H1 (cell line): ENCODE data around the gene FOXN3. TPM values are rescaled to one million over a fixed set of nuclear protein-coding genes. Genes with fewer than 3 reads are reported as not detected.

Source experiments
- CTCF ChIA-PET: fragments of 300-600 bp; sonication (Branson Sonifier 250); formaldehyde crosslinking; loops from one replicate; lab custom pipeline; 2021; ENCODE audit not compliant: partially characterized antibody; lab: Charles Lee
- POLR2A ChIA-PET: fragments of 300-600 bp; sonication (Branson Sonifier 250); formaldehyde crosslinking; loops from one replicate; lab custom pipeline; 2021; ENCODE audit warnings: inconsistent platforms; ENCODE audit not compliant: partially characterized antibody; lab: Charles Lee
- DNase-seq, 2 experiments: peaks; one replicate each; pipeline versions ENCODE4 v3.0.0 to v3.0.0-alpha.2; 2010 to 2022; ENCODE audit warnings: low spot score in 2 of 2, low read depth in 1 of 2, mixed read lengths in 1 of 2
- FAIRE-seq: peaks from 2 replicates; lab custom pipeline; 2011; peaks lifted over from hg19 to GRCh38; lab: Jason Lieb, UNC
- H2AFZ ChIP-seq: 2 replicates; pipeline ENCODE4 v1.8.1; 2012; ENCODE audit warnings: low read length, inconsistent platforms
- H2AK5ac ChIP-seq: 2 replicates; pipeline ENCODE4 v1.6.1; 2013; ENCODE audit warnings: low read depth, low read length
- H2BK120ac ChIP-seq: replicated peaks from 2 replicates; pipeline ENCODE3; 2013; ENCODE audit warnings: low read depth, low read length, inconsistent platforms
- H2BK12ac ChIP-seq: 2 replicates; pipeline ENCODE4 v1.6.1; 2013; ENCODE audit warnings: low read depth, low read length
- H2BK15ac ChIP-seq: 2 replicates; pipeline ENCODE4 v1.6.1; 2013; ENCODE audit warnings: low read length
- H2BK20ac ChIP-seq: 2 replicates; pipeline ENCODE4 v1.6.1; 2013; ENCODE audit warnings: low read length
- H2BK5ac ChIP-seq: 2 replicates; pipeline ENCODE4 v1.6.1; 2013; ENCODE audit warnings: low read depth, low read length
- H3K14ac ChIP-seq: 2 replicates; pipeline ENCODE4 v1.6.1; 2013; ENCODE audit warnings: inconsistent platforms; ENCODE audit not compliant: insufficient read length
- H3K18ac ChIP-seq: 2 replicates; pipeline ENCODE4 v1.6.1; 2013; ENCODE audit warnings: low read length; ENCODE audit errors: extremely low read depth
- H3K23ac ChIP-seq: 2 replicates; pipeline ENCODE4 v1.6.1; 2013; ENCODE audit warnings: inconsistent platforms; ENCODE audit not compliant: insufficient read length
- H3K23me2 ChIP-seq: 2 replicates; pipeline ENCODE4 v1.6.1; 2013; ENCODE audit warnings: low read depth, low read length
- H3K27ac ChIP-seq: 2 replicates; pipeline ENCODE4 v1.6.1; 2011; ENCODE audit warnings: low read depth, low read length, inconsistent platforms
- H3K27me3 ChIP-seq, 4 experiments: replicated peaks in 1 of 4; 1 replicate in 1 of 4; 2 replicates in 3 of 4; pipeline versions ENCODE4 v1.6.1 to v1.8.1; 2011 to 2013; ENCODE audit warnings: low read length in 3 of 4, mild to moderate bottlenecking in 3 of 4, inconsistent platforms in 2 of 4, mixed read lengths in 2 of 4, moderate library complexity in 1 of 4; ENCODE audit not compliant: control insufficient read depth in 3 of 4, insufficient read depth in 3 of 4; ENCODE audit errors: extremely low read depth in 1 of 4
- H3K36me3 ChIP-seq, 4 experiments: 2 replicates each; pipeline versions ENCODE4 v1.6.1 to v1.8.1; 2011 to 2013; ENCODE audit warnings: mild to moderate bottlenecking in 4 of 4, low read length in 3 of 4, moderate library complexity in 2 of 4, control low read depth in 1 of 4, inconsistent platforms in 1 of 4; ENCODE audit not compliant: insufficient read depth in 4 of 4, control insufficient read depth in 2 of 4
- H3K4ac ChIP-seq: replicated peaks from 2 replicates; pipeline ENCODE3; 2013; ENCODE audit warnings: low read length, low read depth, mixed read lengths, inconsistent platforms; ENCODE audit not compliant: insufficient read length
- H3K4me1 ChIP-seq, 4 experiments: replicated peaks in 1 of 4; 1 replicate in 1 of 4; 2 replicates in 3 of 4; pipeline versions ENCODE4 v1.6.1 to v1.8.1; 2011 to 2013; ENCODE audit warnings: low read length in 3 of 4, inconsistent platforms in 2 of 4, mixed read lengths in 1 of 4; ENCODE audit not compliant: insufficient read depth in 4 of 4, control insufficient read depth in 3 of 4
- H3K4me2 ChIP-seq, 2 experiments: 2 replicates each; pipeline versions ENCODE4 v1.6.1 to v1.8.1; 2011 to 2013; ENCODE audit warnings: low read depth in 2 of 2, low read length in 2 of 2, control low read depth in 1 of 2, inconsistent platforms in 1 of 2, mild to moderate bottlenecking in 1 of 2; ENCODE audit not compliant: insufficient read depth in 1 of 2
- H3K4me3 ChIP-seq, 4 experiments: fragments of 200-600, 300-600 bp in 1 of 4; sonication (generic), shearing (Covaris generic), sonication (Bioruptor Twin) in 1 of 4; 2 replicates each; pipeline versions ENCODE4 v1.5.1 to v1.8.1; 2011 to 2016; ENCODE audit warnings: low read length in 4 of 4, low read depth in 3 of 4, control low read depth in 2 of 4, inconsistent platforms in 2 of 4, mild to moderate bottlenecking in 2 of 4, mixed read lengths in 1 of 4, moderate library complexity in 1 of 4; ENCODE audit not compliant: insufficient read depth in 2 of 4; ENCODE audit errors: extremely low read depth in 1 of 4
- H3K56ac ChIP-seq: replicated peaks from 2 replicates; pipeline ENCODE3; 2013; ENCODE audit warnings: low read depth, mild to moderate bottlenecking, mixed read lengths, low read length, inconsistent platforms; ENCODE audit not compliant: insufficient read length
- H3K79me1 ChIP-seq: 2 replicates; pipeline ENCODE4 v1.6.1; 2013; ENCODE audit warnings: low read depth, low read length, control low read depth
- H3K79me2 ChIP-seq, 2 experiments: 2 replicates each; pipeline versions ENCODE4 v1.6.1 to v1.8.1; 2012 to 2013; ENCODE audit warnings: low read length in 2 of 2, mild to moderate bottlenecking in 2 of 2, inconsistent platforms in 1 of 2; ENCODE audit not compliant: insufficient read depth in 2 of 2, control insufficient read depth in 1 of 2
- H3K9ac ChIP-seq, 4 experiments: replicated peaks in 1 of 4; 1 replicate in 1 of 4; 2 replicates in 3 of 4; pipeline versions ENCODE4 v1.6.1 to v1.8.1; 2011 to 2013; ENCODE audit warnings: low read depth in 3 of 4, low read length in 3 of 4, control low read depth in 2 of 4, mild to moderate bottlenecking in 2 of 4, moderate library complexity in 2 of 4, inconsistent platforms in 1 of 4; ENCODE audit errors: extremely low read depth in 1 of 4
- H3K9me3 ChIP-seq, 2 experiments: 2 replicates each; pipeline versions ENCODE4 v1.6.1 to v1.8.1; 2012 to 2013; ENCODE audit warnings: mild to moderate bottlenecking in 2 of 2, moderate library complexity in 2 of 2, control low read depth in 1 of 2, inconsistent platforms in 1 of 2, low read depth in 1 of 2, low read length in 1 of 2, mixed read lengths in 1 of 2; ENCODE audit not compliant: insufficient read depth in 2 of 2
- H4K20me1 ChIP-seq, 2 experiments: replicated peaks in 1 of 2; 2 replicates each; pipeline versions ENCODE3 to v1.8.1; 2011 to 2013; ENCODE audit warnings: inconsistent platforms in 2 of 2, low read length in 2 of 2, mild to moderate bottlenecking in 1 of 2; ENCODE audit not compliant: insufficient read depth in 2 of 2, control insufficient read depth in 1 of 2
- H4K5ac ChIP-seq: 2 replicates; pipeline ENCODE4 v1.6.1; 2013; ENCODE audit warnings: low read length, low read depth, mixed read lengths, inconsistent platforms; ENCODE audit not compliant: insufficient read length
- H4K8ac ChIP-seq: 2 replicates; pipeline ENCODE4 v1.8.0; 2013; ENCODE audit warnings: mild to moderate bottlenecking, moderate library complexity, low read length, inconsistent platforms; ENCODE audit not compliant: insufficient read depth; ENCODE audit errors: extremely low read depth
- H4K91ac ChIP-seq: replicated peaks from 2 replicates; pipeline ENCODE3; 2013; ENCODE audit warnings: low read length, mixed read lengths, inconsistent platforms; ENCODE audit not compliant: insufficient read length
- CBX5 ChIP-seq: fragments of 300-800, 300-1000 bp; sonication (generic); IDR thresholded peaks from 2 replicates; pipeline ENCODE4 v1.7.1; 2016; ENCODE audit warnings: antibody characterized with exemption, low read length, low read depth
- CBX8 ChIP-seq: fragments of 300-800, 300-1000 bp; sonication (generic); IDR thresholded peaks from 2 replicates; pipeline ENCODE4 v1.7.1; 2016; ENCODE audit warnings: low read depth, low read length, borderline replicate concordance
- GTF2F1 ChIP-seq: IDR thresholded peaks from 2 replicates; pipeline ENCODE4 v1.6.1; 2012; ENCODE audit warnings: low read depth, low read length, improper control_type of control experiment, borderline replicate concordance
- MAFK ChIP-seq: IDR thresholded peaks from 2 replicates; pipeline ENCODE4 v1.6.1; 2012; ENCODE audit warnings: low read depth, mild to moderate bottlenecking, improper control_type of control experiment, low read length
- NANOG ChIP-seq: IDR thresholded peaks from 2 replicates; pipeline ENCODE4 v1.6.1; 2011; ENCODE audit warnings: low read length, low read depth, mild to moderate bottlenecking, inconsistent platforms; ENCODE audit not compliant: insufficient read depth, poor library complexity, severe bottlenecking
- SIRT6 ChIP-seq: IDR thresholded peaks from one replicate; pipeline ENCODE4 v1.7.1; 2012; ENCODE audit warnings: low read length, inconsistent platforms
- TAF1 ChIP-seq: IDR thresholded peaks from 2 replicates; pipeline ENCODE4 v1.6.1; 2011; ENCODE audit warnings: mild to moderate bottlenecking, low read depth, low read length
- WGBS, 2 experiments: shearing (Covaris generic) in 1 of 2; methylation state at CpG; one replicate each; pipeline versions ENCODE4 v1.1.6 to v1.1.7; 2013 to 2015; ENCODE audit warnings: low lambda C conversion rate in 2 of 2, mixed read lengths in 2 of 2, inconsistent platforms in 1 of 2, low coverage in 1 of 2, missing lambda C conversion rate in 1 of 2; ENCODE audit not compliant: insufficient replicate concordance in 2 of 2, insufficient coverage in 1 of 2, insufficient read length in 1 of 2; ENCODE audit errors: extremely low coverage in 1 of 2, missing lambda C conversion rate in 1 of 2; 5-methylcytosine and 5-hydroxymethylcytosine counted together
- polyA plus RNA-seq, 7 experiments: library from polyadenylated mRNA; depleted of rRNA in 3 of 7; stranded (reverse) in 5 of 7; unstranded in 2 of 7; fragments of >200 nt in 5 of 7; fragments of 200-250 nt in 2 of 7; gene quantifications; 1 replicate in 5 of 7; 2 replicates in 1 of 7; 4 replicates in 1 of 7; pipeline versions ENCODE4 v1.2.1 to v1.2.3, GENCODE V29; 2011 to 2013; ENCODE audit warnings: missing spikeins in 2 of 7, mixed read lengths in 2 of 7
- total RNA-seq: library from RNA; stranded (reverse); fragmentation: NEBNext Ultra II Directional; extraction: Animal tissue kit (Norgen Biotek cat#: 25700); gene quantifications from 2 replicates; pipeline ENCODE4 v1.2.1, GENCODE V29; 2021

FOXN3 gene
- total and polyA plus RNA-seq, 2 of the 8 experiments (the other 6 are each of a cell fraction or from before 2014, with no cell fraction given), result 52.6 to 178 TPM

GRCh38 chr14:89232265-89233070 lies 184.6 kb downstream of the FOXN3 start:
- no peak overlapping the region for H3K56ac ChIP-seq
- no peak overlapping the region for H3K18ac ChIP-seq
- peaks cover 0 to 5% (median 2%) of the 10 kb centered on the region in 4 experiments; a peak in 3 of 8 replicates for H3K36me3 ChIP-seq
- H3K4me3 ChIP-seq, result no peak overlapping the region
- DNase-seq, result no peak
- no peak overlapping the region for H4K5ac ChIP-seq
- no peak overlapping the region for H2BK120ac ChIP-seq
- TF ChIP-seq MAFK (no peak), NANOG (no peak), TAF1 (no peak), GTF2F1 (no peak), CBX8 (no peak), SIRT6 (no peak), CBX5 (no peak)
- no peaks in the 10 kb centered on the region for H3K23me2 ChIP-seq
- H3K9me3 ChIP-seq, result peaks cover 0 to 4% of the 10 kb centered on the region in 2 experiments; a peak in 1 of 4 replicates
- no peak overlapping the region for H3K4me2 ChIP-seq
- H4K20me1 ChIP-seq, result peaks cover 12 to 13% of the 10 kb centered on the region in 2 experiments
- H3K79me2 ChIP-seq, result peaks cover 0 to 85% of the 10 kb centered on the region in 2 experiments; a peak in 3 of 4 replicates
- H3K27me3 ChIP-seq, result no peaks in the 10 kb centered on the region
- H4K91ac ChIP-seq, result no peak overlapping the region
- H2AK5ac ChIP-seq, result no peak overlapping the region
- WGBS, 2 experiments, result 90% methylated on average over 18 of the region's 18 CpGs; no CpG with 5 or more reads in 1 of the 2 experiments
- H3K79me1 ChIP-seq, result peaks cover 16% of the 10 kb centered on the region; the same call in 1 of the 2 replicates
- H3K4me1 ChIP-seq, result peaks cover 0 to 6% (median 4%) of the 10 kb centered on the region in 4 experiments; a peak in 3 of 7 replicates
- no peak overlapping the region for H3K14ac ChIP-seq
- no peak overlapping the region for H2AFZ ChIP-seq
- FAIRE-seq, result no peak
- H3K27ac ChIP-seq, result no peak overlapping the region
- H2BK5ac ChIP-seq, result no peak overlapping the region
- ChIA-PET CTCF (interaction anchor here (1.1 to 1.8 kb wide), 3 partner anchors 11 to 192 kb away, joined by 3 to 10 read pairs (median 6); no protein-coding TSS in a partner anchor), POLR2A (interaction anchor here (0.7 to 1.0 kb wide), 2 partner anchors 9 to 128 kb away, joined by 3 read pairs; no protein-coding TSS in a partner anchor)
- H3K9ac ChIP-seq, result no peak overlapping the region
- no peak overlapping the region for H3K4ac ChIP-seq
- no peak overlapping the region for H2BK20ac ChIP-seq
- no peak overlapping the region for H4K8ac ChIP-seq
- no peak overlapping the region for H2BK15ac ChIP-seq
- H2BK12ac ChIP-seq, result no peak overlapping the region
- H3K23ac ChIP-seq, result no peak overlapping the region
